GM19438 (cell line): Measurements from ENCODE around the gene MEPCE.

Experiments
- ATAC-seq: cut with Tn5 transposase; IDR thresholded peaks from one replicate; pipeline ENCODE4 v1.9.1; 2021; ENCODE audit warnings: low read depth; ENCODE audit not compliant: unreplicated experiment

The MEPCE gene

GRCh38 chr7:100457033-100457432, 27.4 kb downstream of the MEPCE start:
- ATAC-seq: no peak

- no peak for ATAC-seq
These were observed 34.6 kb downstream of the MEPCE start, which contains the start of gene SPACDR for GRCh38 chr7:100464210-100464660. SPACDR (minus strand) TSS chr7:100464260; CDS start chr7:100464025, 235 bp downstream.

- no peak for ATAC-seq
These were observed 35.2 kb downstream of the MEPCE start for GRCh38 chr7:100464791-100465190.

- ATAC-seq: no peak
These were observed 35.7 kb downstream of the MEPCE start for GRCh38 chr7:100465299-100465698.

GRCh38 chr7:100465702-100466311, 36.2 kb downstream of the MEPCE start:
- ATAC-seq: no peak

- no peak for ATAC-seq
These were observed 37.3 kb downstream of the MEPCE start for GRCh38 chr7:100466653-100467605.

- no peak for ATAC-seq
These were observed 38.2 kb downstream of the MEPCE start for GRCh38 chr7:100467638-100468373.

- ATAC-seq: no peak
These were observed 39.8 kb downstream of the MEPCE start for GRCh38 chr7:100469227-100470044.

- no peak for ATAC-seq
These were observed 41.4 kb downstream of the MEPCE start for GRCh38 chr7:100471021-100471420.

GRCh38 chr7:100472121-100472851, 42.7 kb downstream of the MEPCE start:
- no peak for ATAC-seq

- no peak for ATAC-seq
These were observed 43.3 kb downstream of the MEPCE start for GRCh38 chr7:100472854-100473499.

GRCh38 chr7:100475549-100475948, 45.9 kb downstream of the MEPCE start:
- ATAC-seq: no peak

- ATAC-seq: no peak
These were observed 46.6 kb downstream of the MEPCE start for GRCh38 chr7:100476101-100476780.

GRCh38 chr7:100476903-100477870, 47.6 kb downstream of the MEPCE start:
- ATAC-seq: no peak

GRCh38 chr7:100477871-100478267, 48.2 kb downstream of the MEPCE start:
- no peak for ATAC-seq

- peak; percentile 61 for ATAC-seq
These were observed 49.5 kb downstream of the MEPCE start, which contains the start of gene TSC22D4 for GRCh38 chr7:100478958-100479660. TSC22D4 (minus strand) TSS chr7:100479214; CDS start chr7:100478038, 1,176 bp downstream.

GRCh38 chr7:100481466-100481865, 51.8 kb downstream of the MEPCE start:
- no peak for ATAC-seq
